Chondrocyte (in vitro differentiated cells): ENCODE measurements around the gene STYX. TPM values are rescaled to one million over a fixed set of nuclear protein-coding genes. Genes with fewer than 3 reads are reported as not detected.
A peak's percentile ranks its signal among the peaks of the same experiment; 100 is the strongest.

Experiments used
- DNase-seq: peaks from one replicate; pipeline ENCODE4 v3.0.0; 2021; ENCODE audit warnings: mixed read lengths, low spot score
- H3K27ac Mint-ChIP-seq: one replicate; pipeline ENCODE4 v1.8.0; 2021; ENCODE audit warnings: mild to moderate bottlenecking, moderate library complexity, mixed read lengths; ENCODE audit not compliant: unreplicated experiment
- H3K27me3 Mint-ChIP-seq: 2 replicates; pipeline ENCODE4 v1.8.0; 2021; ENCODE audit warnings: low read depth, mixed read lengths
- H3K36me3 Mint-ChIP-seq: 2 replicates; pipeline ENCODE4 v1.8.0; 2021; ENCODE audit warnings: low read depth, mixed read lengths
- H3K4me1 Mint-ChIP-seq: 2 replicates; pipeline ENCODE4 v1.8.0; 2021; ENCODE audit warnings: low read depth, mild to moderate bottlenecking, mixed read lengths
- H3K4me3 Mint-ChIP-seq: one replicate; pipeline ENCODE4 v1.8.0; 2021; ENCODE audit warnings: mild to moderate bottlenecking, moderate library complexity, mixed read lengths; ENCODE audit not compliant: unreplicated experiment
- H3K9me3 Mint-ChIP-seq: 2 replicates; pipeline ENCODE4 v1.8.0; 2021; ENCODE audit warnings: low read depth, mixed read lengths
- CTCF ChIP-seq: fragments of 200-600 bp; sonication (generic); IDR thresholded peaks from 2 replicates; pipeline ENCODE4 v1.5.0; 2021; ENCODE audit warnings: antibody characterized with exemption, mild to moderate bottlenecking, moderate library complexity
- total RNA-seq: library from RNA; stranded (reverse); gene quantifications from 3 replicates; pipeline ENCODE4 v1.2.1, GENCODE V29; 2021

The STYX gene
- total RNA-seq, 1 donor from 2014 or later: 21.0 TPM

GRCh38 chr14:52692248-52692962 lies 37.6 kb upstream of the STYX start:
- no peak for DNase-seq
- Mint-ChIP-seq H3K4me3 (no peak overlapping the region), H3K9me3 (no peaks in the 10 kb centered on the region), H3K4me1 (peaks cover 34% of the 10 kb centered on the region), H3K36me3 (no peaks in the 10 kb centered on the region), H3K27ac (no peak overlapping the region), H3K27me3 (no peaks in the 10 kb centered on the region)
- no peak for TF ChIP-seq CTCF

- Mint-ChIP-seq H3K4me3 (no peak overlapping the region), H3K27me3 (no peaks in the 10 kb centered on the region), H3K27ac (no peak overlapping the region)
Measured at GRCh38 chr14:52693036-52693435, 36.9 kb upstream of the STYX start.

GRCh38 chr14:52693532-52693931 lies 36.4 kb upstream of the STYX start:
- Mint-ChIP-seq H3K36me3 (no peaks in the 10 kb centered on the region), H3K27ac (no peak overlapping the region), H3K9me3 (no peaks in the 10 kb centered on the region), H3K4me1 (peaks cover 34% of the 10 kb centered on the region), H3K27me3 (no peaks in the 10 kb centered on the region), H3K4me3 (peak overlapping the region; percentile 28)
- DNase-seq: no peak
- no peak for TF ChIP-seq CTCF

More at GRCh38 chr14:52693036-52693435, 36.9 kb upstream of the STYX start:
- no peak for TF ChIP-seq CTCF
- DNase-seq: no peak
- Mint-ChIP-seq H3K9me3 (no peaks in the 10 kb centered on the region), H3K4me1 (peaks cover 34% of the 10 kb centered on the region), H3K36me3 (no peaks in the 10 kb centered on the region)

- Mint-ChIP-seq H3K4me1 (peaks cover 34% of the 10 kb centered on the region), H3K36me3 (no peaks in the 10 kb centered on the region)
- no peak for DNase-seq
Measured at GRCh38 chr14:52694761-52695480, 35.0 kb upstream of the STYX start.

More at GRCh38 chr14:52694761-52695480, 35.0 kb upstream of the STYX start:
- H3K27ac Mint-ChIP-seq: peak overlapping the region; percentile 96
- no peaks in the 10 kb centered on the region for H3K9me3 Mint-ChIP-seq
- TF ChIP-seq CTCF: no peak
- H3K27me3 Mint-ChIP-seq: no peaks in the 10 kb centered on the region
- peak overlapping the region; percentile 87 for H3K4me3 Mint-ChIP-seq
